ENCODE results near the gene CAND1.

- TF ChIP-seq CTCF (IDR thresholded peaks at IDR 0.05) (no peak), POLR2AphosphoS5 (IDR thresholded peaks at IDR 0.05) (no peak), POLR2A (IDR thresholded peaks at IDR 0.05) (peak in 2 of 4 donors; percentile 34 to 61)
These were observed 745 bp downstream of the CAND1 start for GRCh38 chr12:67269633-67270573.
